SJSA1 (cell line): ENCODE results near the gene PRSS50. TPM values are rescaled to one million over a fixed set of nuclear protein-coding genes. Genes with fewer than 3 reads are reported as not detected.

ENCODE experiments used
- DNase-seq, 2 experiments: peaks; one replicate each; pipeline ENCODE4 v3.0.0-alpha.2; 2015 to 2020; ENCODE audit warnings: low spot score in 2 of 2, low read depth in 1 of 2
- H3K27ac ChIP-seq: fragments of 250-450 bp; sonication (Bioruptor Pico); 2 replicates; pipeline ENCODE4 v1.5.1; 2020; ENCODE audit warnings: mild to moderate bottlenecking, moderate library complexity
- H3K27me3 ChIP-seq: fragments of 250-450 bp; sonication (Bioruptor Pico); replicated peaks from 2 replicates; pipeline ENCODE4 v1.5.1; 2020; ENCODE audit warnings: mild to moderate bottlenecking, moderate library complexity
- H3K36me3 ChIP-seq: fragments of 250-450 bp; sonication (Bioruptor Pico); 2 replicates; pipeline ENCODE4 v1.5.1; 2020; ENCODE audit warnings: mild to moderate bottlenecking
- H3K4me1 ChIP-seq: fragments of 250-450 bp; sonication (Bioruptor Pico); replicated peaks from 2 replicates; pipeline ENCODE4 v1.6.1; 2021; ENCODE audit warnings: mild to moderate bottlenecking
- H3K4me3 ChIP-seq: fragments of 250-450 bp; sonication (Bioruptor Pico); 2 replicates; pipeline ENCODE4 v1.5.1; 2020; ENCODE audit warnings: mild to moderate bottlenecking
- H3K9me3 ChIP-seq: fragments of 250-450 bp; sonication (Bioruptor Pico); replicated peaks from 2 replicates; pipeline ENCODE4 v1.5.1; 2020; ENCODE audit warnings: mild to moderate bottlenecking
- total RNA-seq: library from RNA; depleted of rRNA; stranded (reverse); fragments of >200 nt; shearing (Covaris generic); gene quantifications from 2 replicates; pipeline ENCODE4 v1.2.3, GENCODE V29; 2014

PRSS50 gene
- total RNA-seq, 1 experiment from 2014 or later, result not detected

DNA sequence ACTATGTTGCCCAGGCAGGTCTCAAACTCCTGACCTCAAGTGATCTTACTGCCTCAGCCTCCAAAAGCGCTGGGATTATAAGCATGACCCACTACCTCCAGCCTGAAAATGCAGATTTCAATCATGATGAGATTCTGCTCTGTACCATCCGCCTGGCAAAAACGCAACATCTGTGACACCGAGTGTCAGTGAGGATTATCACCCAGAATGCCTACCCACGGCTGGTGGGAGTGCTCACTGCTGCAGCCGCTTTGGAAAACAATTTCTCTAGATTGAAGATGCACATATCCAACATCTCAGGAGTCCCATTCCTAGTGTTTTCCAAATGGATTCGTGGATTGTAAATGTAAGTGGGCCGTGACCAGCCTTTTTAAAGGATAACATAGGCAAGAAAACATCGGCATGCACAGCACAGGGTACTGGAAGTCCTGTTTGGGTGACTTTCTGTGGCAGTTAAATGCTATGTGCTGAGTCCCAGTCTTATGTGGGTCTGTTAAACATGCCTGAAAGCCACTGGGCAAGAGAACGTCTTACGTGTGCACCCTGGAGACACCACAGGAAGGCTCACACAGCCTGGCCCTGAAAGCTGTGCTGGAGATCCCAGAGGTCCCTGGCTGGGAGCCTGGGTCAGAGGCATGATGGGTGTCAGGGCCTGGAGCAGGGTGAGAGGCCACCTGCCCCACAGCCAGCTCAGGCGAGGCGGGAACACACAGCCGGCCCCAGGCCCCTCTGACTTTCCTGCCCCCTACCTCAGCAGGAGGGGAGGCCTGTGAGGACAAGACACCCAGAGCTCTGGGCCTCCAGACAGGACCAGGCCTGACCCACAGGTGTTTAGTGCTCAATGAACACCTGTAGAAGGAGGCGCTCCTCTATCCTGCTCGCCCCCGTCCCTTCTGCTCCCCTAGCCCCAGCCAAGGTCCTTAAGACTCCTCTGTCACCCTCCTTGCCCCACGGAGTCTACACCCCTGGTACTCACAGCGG lies 918 bp downstream of the PRSS50 start:
- H3K27ac ChIP-seq, result no peak overlapping the region
- no peaks in the 10 kb centered on the region for H3K4me1 ChIP-seq
- no peaks in the 10 kb centered on the region for H3K36me3 ChIP-seq
- no peaks in the 10 kb centered on the region for H3K27me3 ChIP-seq
- peak in 1 of 2 experiments; percentile 19 for DNase-seq
- no peaks in the 10 kb centered on the region for H3K9me3 ChIP-seq
- H3K4me3 ChIP-seq, result no peak overlapping the region

DNA sequence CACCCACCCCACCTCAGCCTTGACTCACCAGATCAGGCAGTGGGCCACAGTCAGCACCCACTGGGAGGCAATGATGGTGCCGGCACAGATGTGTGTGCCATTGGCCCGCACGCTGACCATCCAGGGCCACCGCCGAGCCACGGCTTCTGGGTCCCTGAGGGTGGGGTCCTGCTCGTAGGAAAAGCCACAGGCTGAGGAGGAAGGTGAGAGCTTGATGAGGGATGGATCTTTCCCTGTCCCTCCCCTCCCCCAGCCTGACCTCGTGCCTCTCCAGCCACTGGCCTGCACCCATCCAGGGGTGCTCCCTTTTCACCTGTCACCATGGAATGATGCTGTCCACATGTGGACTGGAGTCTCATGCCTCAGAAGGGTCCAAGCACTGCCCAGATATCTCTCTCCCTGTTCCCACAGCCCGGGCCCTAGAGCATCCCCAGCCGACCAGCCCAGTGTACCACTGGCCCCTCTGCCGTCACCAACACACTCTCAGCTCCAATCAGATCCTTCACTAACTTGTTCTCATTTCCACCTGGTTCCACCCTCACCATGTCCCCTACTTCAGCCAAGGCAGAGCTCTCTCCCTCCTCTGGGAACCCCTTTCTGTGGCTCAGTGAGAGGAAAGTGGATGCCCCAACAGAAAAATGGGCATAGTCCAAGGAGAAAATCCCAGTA lies 2.0 kb downstream of the PRSS50 start:
- H3K9me3 ChIP-seq, result no peaks in the 10 kb centered on the region
- no peak overlapping the region for H3K4me3 ChIP-seq
- DNase-seq, result peak in 1 of 2 experiments; percentile 28
- H3K36me3 ChIP-seq, result no peaks in the 10 kb centered on the region
- no peak overlapping the region for H3K27ac ChIP-seq
- no peaks in the 10 kb centered on the region for H3K4me1 ChIP-seq
- no peaks in the 10 kb centered on the region for H3K27me3 ChIP-seq

DNA sequence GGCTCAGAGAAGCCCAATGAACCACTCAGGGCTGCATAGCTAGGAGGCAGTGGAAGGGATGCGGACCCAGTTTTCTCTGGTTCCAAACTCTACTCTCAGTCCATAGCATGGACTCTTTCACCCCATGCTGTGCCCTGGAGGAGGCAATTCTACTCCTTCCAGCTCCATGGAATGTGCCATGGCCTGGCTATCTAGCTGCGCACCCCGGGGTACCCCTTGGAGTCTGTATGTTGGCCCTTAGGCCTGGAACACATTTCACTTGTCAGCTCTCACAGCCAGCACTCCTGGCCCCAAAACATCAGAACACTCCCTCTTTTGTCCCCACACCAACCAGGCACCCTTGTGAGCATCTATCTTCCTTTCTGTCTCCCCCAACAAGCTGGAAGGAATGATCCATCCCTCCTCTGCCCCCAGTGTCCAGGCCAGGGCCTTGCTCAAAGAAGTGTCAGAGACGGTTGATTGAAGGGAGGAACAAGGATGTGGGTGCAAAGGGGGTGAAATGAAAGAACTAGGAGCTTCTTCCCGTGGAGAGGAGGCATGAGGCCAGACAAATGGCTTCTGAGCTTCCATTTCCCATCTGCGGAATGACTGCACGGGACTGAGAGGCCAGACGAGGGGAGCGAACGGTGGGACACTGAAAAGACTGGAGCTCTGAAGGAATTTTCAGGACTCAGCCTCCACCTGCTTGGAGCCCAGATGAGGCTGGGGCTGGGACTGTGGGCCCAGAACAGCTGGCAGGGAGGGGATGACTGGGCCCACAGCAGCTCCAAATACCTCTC lies 2.8 kb downstream of the PRSS50 start:
- no peak overlapping the region for H3K27ac ChIP-seq
- peak in 1 of 2 experiments; percentile 22 for DNase-seq

DNA sequence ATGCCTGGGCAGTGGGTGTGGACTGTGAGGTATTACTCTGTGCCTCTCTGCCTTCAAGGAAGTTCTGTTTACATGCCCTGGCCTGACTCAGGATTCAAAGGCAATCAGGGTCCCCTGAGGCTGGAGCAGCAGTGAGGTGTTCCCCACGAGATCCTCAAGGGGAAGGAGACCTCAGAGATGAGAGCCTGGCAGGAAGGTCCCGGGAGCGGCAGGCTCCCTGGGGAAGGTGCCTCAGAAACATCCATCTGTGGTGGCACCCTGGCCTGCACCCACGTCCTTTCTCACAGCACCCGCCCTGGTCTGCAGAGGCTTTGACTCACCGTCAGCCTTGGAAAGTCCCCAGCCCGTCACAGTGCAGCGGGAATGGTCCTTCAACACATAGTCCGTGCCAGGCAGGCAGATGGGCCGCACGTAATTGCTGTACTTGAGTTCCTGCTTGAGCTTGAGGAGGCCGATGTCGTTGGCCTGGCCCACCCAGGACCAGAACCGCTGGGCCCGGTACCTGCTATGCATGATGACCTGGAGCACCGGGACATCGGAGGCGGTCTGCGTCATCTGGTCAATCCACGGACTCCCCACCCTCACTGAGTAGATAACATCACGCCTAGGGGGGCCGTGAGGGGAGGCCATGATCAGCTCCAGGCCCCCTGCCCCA lies 3.6 kb downstream of the PRSS50 start:
- Histone ChIP-seq H3K4me1 (no peaks in the 10 kb centered on the region), H3K36me3 (no peaks in the 10 kb centered on the region), H3K27ac (no peak overlapping the region), H3K9me3 (no peaks in the 10 kb centered on the region), H3K4me3 (no peak overlapping the region), H3K27me3 (no peaks in the 10 kb centered on the region)
- DNase-seq, result no peak

More for the DNA sequence above, 2.8 kb downstream of the PRSS50 start:
- Histone ChIP-seq H3K9me3 (no peaks in the 10 kb centered on the region), H3K4me3 (no peak overlapping the region), H3K36me3 (no peaks in the 10 kb centered on the region), H3K4me1 (no peaks in the 10 kb centered on the region), H3K27me3 (no peaks in the 10 kb centered on the region)

DNA sequence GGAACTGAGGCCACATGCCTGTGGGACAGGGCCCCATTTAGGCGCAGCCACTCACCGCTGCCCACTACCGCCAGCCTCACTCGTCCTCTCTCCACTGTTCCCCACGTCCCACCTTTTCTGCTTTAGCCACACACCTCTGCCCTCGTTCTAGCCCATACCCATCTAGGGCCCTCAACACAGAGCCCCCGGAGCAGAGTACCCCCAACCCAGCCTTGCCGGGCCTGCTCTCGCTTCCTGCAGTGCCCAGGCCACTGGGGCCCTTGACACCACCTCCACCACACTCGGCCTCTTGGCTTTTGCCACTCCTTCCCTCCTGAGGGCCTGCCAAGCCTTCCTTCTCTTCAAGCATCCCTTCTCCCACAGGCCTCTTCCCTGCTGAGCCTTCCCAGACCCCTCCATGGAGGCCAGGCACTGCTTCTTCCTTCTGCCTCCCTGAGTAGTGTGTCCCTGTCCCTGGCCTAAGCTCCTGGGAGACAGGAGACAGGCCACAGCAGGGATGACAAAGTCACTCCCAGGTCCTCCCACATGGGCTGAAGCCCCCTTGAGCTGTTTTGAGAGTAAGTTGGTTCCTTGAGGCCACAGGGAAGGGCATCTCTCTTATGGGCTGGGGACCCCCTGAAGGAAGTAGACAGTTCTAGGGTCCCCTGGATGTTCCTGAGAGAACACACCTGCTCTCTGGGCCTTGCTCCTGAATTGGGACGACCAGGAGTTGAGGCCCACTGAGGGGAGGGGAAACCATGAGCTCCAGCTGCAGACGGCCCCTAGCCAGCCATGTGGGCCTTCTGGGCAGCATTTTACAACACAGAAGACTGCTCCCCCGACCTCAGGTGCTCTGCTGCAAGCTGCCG lies 4.4 kb downstream of the PRSS50 start:
- H3K4me3 ChIP-seq, result no peak overlapping the region
- no peaks in the 10 kb centered on the region for H3K4me1 ChIP-seq
- no peak for DNase-seq
- H3K27ac ChIP-seq, result no peak overlapping the region
- no peaks in the 10 kb centered on the region for H3K9me3 ChIP-seq
- no peaks in the 10 kb centered on the region for H3K27me3 ChIP-seq
- H3K36me3 ChIP-seq, result no peaks in the 10 kb centered on the region

DNA sequence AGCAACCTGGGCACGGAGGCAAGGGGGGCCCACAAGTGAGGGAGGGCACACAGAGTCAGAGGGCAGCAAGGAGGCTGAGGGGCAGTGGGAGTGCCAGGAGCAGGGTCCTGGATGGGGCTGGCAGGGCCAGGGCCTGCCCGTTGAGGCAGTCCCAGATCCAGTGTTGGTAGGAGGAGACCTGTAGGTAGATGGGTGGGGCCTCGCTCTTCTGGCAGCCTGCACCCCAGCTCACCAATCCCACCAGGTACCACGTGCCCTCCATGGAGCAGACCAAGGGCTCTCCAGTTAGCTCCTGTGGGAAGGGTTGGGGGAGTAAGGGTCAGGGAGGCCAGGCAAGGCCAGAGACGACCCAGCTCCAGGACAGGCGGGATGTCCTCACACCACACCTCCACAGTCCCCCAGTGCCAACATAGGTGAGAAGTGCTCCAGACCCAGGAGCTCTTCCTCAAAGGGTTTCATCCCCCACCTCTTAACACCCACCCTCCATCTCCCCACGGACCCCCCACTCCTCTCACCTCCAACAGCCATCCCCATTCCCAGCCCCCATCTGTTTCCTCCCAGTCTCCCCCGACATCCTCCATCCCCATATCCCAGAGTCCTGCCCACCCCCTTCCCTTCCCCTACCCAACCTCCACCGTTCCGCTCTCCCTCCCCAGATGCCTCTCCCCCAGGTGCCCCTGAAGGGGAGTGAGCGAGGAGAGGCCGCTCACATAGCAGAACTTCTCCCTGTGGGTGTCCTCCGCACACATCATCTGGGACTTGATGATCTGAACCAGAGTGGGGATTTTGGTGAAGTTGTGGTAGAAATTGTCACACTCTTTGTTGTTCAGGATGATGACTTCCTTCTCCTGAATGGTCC lies 5.2 kb downstream of the PRSS50 start:
- H3K36me3 ChIP-seq, result no peaks in the 10 kb centered on the region
- no peaks in the 10 kb centered on the region for H3K4me1 ChIP-seq
- H3K27ac ChIP-seq, result no peak overlapping the region
- no peak overlapping the region for H3K4me3 ChIP-seq
- H3K9me3 ChIP-seq, result no peaks in the 10 kb centered on the region
- no peaks in the 10 kb centered on the region for H3K27me3 ChIP-seq
- no peak for DNase-seq

DNA sequence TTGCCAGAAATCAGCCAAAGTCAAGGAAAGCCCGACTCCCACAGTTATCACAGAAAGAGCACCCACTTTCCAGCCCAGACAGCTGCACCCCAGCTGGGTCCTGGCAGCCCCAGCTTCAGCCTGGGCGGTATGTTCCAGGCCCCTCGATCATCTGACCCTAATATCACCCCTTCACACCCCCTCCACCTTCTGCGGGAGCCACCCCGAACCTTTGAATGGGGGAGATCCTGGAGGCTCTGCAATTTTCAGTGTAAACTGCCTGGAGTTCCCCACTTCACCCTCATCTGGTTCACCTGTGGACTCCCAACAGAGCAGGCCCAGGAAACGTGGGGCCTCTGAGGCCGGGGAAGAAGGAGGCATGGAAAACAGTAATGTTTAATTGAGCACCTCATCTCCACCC lies 5.9 kb downstream of the PRSS50 start:
- DNase-seq, result no peak
- Histone ChIP-seq H3K4me3 (no peak overlapping the region), H3K36me3 (no peaks in the 10 kb centered on the region), H3K27me3 (no peaks in the 10 kb centered on the region), H3K4me1 (no peaks in the 10 kb centered on the region; the same call in 1 of the 2 replicates), H3K27ac (no peak overlapping the region), H3K9me3 (no peaks in the 10 kb centered on the region)

DNA sequence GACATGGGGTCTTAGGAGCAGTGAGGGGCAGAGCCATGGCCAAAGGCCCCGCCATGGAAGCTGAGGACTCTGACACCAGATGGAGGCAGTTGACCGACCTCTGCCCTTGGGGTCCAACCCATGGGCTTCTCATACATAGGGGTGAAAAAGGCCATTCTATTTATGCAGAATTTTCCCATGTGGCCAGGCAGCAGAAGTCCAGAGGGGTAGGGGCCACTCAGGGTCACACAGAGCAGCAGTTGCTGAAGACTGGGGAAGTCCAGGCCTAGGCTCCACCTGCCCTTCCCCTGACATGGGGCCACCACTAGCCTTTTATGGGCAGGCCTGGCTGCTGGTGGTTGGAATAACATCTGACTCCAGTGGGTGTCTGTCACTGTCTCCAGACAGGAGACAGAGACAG lies 6.4 kb downstream of the PRSS50 start:
- Histone ChIP-seq H3K36me3 (no peaks in the 10 kb centered on the region), H3K4me3 (no peak overlapping the region), H3K27ac (no peak overlapping the region), H3K27me3 (no peaks in the 10 kb centered on the region), H3K9me3 (no peaks in the 10 kb centered on the region), H3K4me1 (peaks cover 3% of the 10 kb centered on the region)
- no peak for DNase-seq

DNA sequence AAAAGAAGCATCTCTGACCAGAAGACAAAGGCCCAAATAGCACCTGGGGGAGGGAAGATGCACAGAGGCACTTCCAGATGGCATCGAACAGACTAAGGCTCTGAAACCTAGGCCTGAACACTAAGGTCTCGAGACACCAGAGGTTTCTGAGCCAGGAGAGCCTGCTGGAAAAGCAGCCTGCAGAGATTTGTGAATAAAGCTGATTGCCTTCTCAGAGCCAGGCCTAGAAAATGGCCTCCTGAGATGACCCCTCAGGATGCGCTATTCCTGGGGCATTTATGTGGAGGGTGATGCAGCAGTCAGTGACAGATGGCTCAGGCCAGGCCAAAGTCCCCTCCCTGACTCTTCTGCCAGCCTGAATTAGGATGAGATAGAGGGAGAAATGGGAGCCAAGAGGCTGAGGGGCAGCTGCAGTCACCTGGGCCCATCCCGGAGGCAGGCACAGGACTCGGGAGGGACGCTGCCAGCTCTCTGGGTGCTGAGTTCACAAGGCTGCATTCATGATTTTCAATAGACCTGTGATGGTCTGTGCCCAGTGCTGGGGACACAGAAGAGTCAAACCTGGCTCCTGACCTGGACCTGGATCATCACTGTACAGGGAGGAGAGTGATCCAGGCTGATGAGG lies 6.9 kb downstream of the PRSS50 start:
- H3K4me3 ChIP-seq, result no peak overlapping the region
- no peaks in the 10 kb centered on the region for H3K9me3 ChIP-seq
- no peaks in the 10 kb centered on the region for H3K27me3 ChIP-seq
- peaks cover 8% of the 10 kb centered on the region for H3K4me1 ChIP-seq
- H3K36me3 ChIP-seq, result no peaks in the 10 kb centered on the region
- H3K27ac ChIP-seq, result no peak overlapping the region
- no peak for DNase-seq

DNA sequence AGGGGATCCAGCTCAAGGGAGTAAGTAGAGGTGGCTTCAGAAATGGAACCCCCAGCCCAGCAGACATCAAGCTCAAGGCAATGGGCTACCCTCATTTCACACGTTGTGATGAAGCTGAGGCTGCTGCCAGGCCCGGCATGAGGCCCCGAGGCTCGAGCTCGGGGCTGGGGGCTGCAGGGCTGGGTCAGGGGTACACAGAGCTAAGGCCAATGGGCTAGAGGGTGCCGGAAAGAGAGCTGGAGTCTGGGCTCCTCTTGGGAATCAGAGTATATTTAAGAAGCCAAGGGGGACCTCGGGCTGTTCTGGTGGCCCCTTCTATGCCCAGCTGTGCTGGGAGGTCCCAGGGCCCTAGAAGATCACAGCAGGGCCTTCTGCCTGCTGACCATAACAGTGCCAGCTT lies 7.4 kb downstream of the PRSS50 start:
- Histone ChIP-seq H3K4me3 (no peak overlapping the region), H3K4me1 (peaks cover 9% of the 10 kb centered on the region), H3K36me3 (no peaks in the 10 kb centered on the region), H3K27me3 (no peaks in the 10 kb centered on the region), H3K9me3 (no peaks in the 10 kb centered on the region), H3K27ac (no peak overlapping the region)
- no peak for DNase-seq

DNA sequence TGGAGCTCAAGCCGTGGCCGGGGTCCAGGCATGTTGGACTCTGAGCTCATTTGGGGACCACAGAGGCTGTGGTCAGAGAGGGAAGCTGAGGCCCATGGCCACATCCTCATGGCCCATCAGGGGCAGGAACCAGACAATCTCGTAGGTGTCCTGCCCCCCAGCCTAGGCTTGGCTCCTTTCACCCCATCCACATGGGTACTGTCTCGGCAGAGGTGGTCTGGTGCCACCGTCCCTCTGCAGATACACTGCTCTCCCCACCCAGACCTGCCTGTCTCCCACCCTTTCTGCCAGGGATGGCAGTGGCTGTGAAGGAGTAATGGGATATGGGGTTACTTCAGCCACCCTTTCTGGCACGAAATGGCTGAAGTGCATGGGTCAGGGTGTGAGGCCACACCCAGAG lies 7.9 kb downstream of the PRSS50 start:
- Histone ChIP-seq H3K27ac (no peak overlapping the region), H3K4me1 (peaks cover 9% of the 10 kb centered on the region), H3K27me3 (no peaks in the 10 kb centered on the region), H3K9me3 (no peaks in the 10 kb centered on the region), H3K36me3 (no peaks in the 10 kb centered on the region), H3K4me3 (no peak overlapping the region)
- DNase-seq, result no peak
